Activated CD4-positive, CD25-positive, alpha-beta regulatory T cell treated with anti-CD3 and anti-CD28 coated beads, Interleukin-2, amount 50 U/mL, for 72 hours (primary cell): ENCODE data around the gene MGAT4D.
"Not testable (repeated sequence)": the region's sequence is repeated elsewhere in the genome, so short reads cannot be mapped to it uniquely, and the experiment has no call there.

Experiments
- DNase-seq: peaks from one replicate; pipeline ENCODE4 v3.0.0; 2021

Gene MGAT4D

DNA sequence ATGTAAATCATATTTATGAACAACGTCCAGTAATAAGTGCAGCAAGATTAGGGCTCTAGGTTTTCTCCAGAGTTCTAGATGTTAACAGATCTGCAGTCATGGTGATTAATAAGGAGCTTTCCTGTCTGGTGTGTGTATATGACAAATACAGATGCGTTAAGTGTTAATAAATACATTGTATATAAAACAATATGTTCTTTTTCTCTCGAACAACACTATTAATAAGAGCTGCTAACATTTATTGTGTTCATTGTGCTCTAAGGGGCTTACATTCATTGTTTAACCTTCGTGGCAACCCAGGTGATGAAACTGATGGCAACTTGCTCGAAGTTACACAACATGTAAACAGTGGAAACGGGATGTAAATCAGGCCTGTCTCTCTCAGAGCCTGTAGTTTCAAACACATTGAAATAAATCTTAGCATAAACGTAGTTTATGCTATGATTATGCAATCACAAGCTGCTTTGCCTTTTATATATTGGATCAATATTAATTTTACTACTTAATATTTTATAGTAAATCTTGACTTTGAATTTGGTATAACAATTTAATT is 70.1 kb downstream of the MGAT4D start:
- no peak for DNase-seq

DNA sequence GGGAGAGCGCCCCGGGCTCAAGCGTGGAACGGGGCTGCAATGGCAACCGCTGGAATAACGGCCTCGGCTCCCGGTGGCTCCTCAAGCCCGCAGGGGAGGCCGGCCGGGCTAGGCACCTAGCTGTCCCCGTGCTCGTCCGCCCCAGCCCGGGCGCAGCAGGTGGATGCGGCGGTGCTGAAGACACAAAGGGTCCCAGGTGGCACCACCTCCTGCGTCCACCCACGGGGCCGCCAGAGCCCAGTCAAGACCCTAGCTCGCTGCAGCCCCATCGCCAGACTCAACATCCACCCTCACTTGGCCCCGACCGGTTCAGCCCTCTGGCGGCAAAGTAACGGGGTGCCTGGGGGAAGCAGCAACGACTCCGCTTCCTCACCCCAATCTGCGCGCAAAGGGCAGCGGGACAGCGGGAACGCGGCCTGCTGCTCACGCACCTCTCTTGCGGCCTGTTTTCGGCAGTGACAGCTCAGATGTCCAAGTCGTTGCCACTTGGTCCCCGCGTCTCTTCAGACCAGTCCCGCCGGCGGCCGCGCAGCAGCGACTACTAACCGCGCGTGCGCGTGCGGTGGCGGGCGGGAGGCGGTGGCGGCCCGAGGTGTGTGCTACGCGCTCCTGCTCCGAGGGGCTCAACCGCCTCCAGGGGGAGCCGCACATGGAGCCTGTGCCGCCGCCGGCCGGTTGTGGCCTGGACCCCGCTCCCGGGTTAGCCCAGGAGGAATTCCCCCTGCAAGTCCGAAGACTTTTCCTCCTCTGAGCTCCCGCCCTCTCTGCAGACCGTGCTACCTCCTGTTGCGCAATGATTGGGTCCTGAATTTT is 70.8 kb downstream of the MGAT4D start, which contains the start of gene CLGN:
Gene CLGN (minus strand): TSS at position 543 of the 813 bp plus-strand sequence. CDS start 14,570 bp downstream, outside the sequence.
- peak; percentile 47 for DNase-seq

- DNase-seq: no peak
Measured at GRCh38 chr4:140426610-140427105, 71.4 kb downstream of the MGAT4D start.

GRCh38 chr4:140423106-140423505 is 75.0 kb downstream of the MGAT4D start:
- no peak for DNase-seq

GRCh38 chr4:140413130-140413969 is 84.7 kb downstream of the MGAT4D start:
- not testable (repeated sequence) for DNase-seq

GRCh38 chr4:140408974-140409373 is 89.1 kb downstream of the MGAT4D start:
- DNase-seq: no peak

DNA sequence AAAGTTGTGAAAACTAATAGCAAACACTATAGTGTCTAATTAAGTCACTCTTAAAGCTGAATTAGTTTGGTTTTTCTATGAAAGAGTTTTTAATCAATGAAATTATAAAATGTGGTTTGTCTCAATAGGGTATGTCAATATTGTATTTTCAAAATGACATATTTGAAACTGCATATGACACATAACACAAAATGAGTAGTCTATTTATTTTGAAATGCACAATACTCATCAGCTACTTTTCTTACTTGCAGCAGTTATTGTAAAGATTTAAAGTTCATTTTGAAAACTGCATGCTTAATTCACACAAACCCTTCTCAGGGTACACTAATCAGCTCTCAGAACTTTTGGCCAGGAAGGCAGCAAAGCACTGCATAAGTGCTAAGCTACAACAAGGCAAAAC is 91.8 kb downstream of the MGAT4D start:
- DNase-seq: no peak

DNA sequence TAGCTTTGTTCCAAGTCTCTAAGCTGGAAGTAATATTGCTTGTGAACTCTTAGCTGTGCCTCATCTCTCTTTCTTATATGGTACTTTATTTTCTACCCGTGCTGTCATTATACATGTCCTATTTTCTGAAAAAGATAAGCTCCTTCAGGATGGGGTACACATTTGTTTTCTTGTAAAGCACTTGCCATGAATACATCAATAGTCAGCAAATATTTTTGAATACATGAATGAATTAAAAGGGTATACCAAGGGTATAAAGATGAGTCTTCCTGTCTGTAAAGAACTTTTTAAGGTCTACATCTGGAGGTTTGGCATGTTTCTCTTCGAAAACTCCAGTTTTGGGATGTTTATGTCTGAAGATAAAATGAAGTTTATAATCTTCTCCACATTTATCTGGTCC is 98.0 kb downstream of the MGAT4D start:
- no peak for DNase-seq

DNA sequence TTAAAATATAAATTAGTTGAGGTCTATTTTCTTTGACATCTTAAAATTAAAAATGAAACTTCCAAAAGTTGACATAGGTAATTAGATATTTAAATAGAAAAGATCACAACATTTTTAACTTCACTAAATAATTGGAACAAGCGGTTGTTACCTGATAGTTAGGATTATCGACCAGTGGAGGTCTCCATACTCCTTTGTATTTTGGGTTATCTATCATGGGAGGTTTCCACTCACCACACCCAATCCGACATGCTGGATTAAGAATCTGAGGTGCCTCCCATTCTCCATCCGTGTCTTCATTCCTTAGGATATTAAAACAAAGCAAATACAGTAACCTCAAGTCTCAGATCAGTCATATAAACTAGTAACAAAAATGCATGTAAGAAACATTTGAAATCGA is 102.4 kb downstream of the MGAT4D start:
- no peak for DNase-seq
